Left lung (tissue), 10 donors: ENCODE results near the gene PCBP3. TPM values are rescaled to one million over a fixed set of nuclear protein-coding genes. Genes with fewer than 3 reads are reported as not detected.
A peak's percentile ranks its signal among the peaks of the same experiment; 100 is the strongest.

Experiments used
- ATAC-seq: fragments of 200-7000 bp; cut with Tn5 transposase; one replicate; pipeline ENCODE4 v1.9.1; 2020; ENCODE audit warnings: moderate library complexity
- DNase-seq, 4 donors: peaks; one replicate each; pipeline ENCODE4 v3.0.0-alpha.2; 2013 to 2020
- H3K27ac ChIP-seq, 2 donors: fragments of 200-600 bp; sonication (generic) in 1 of 2; one replicate each; pipeline versions ENCODE4 v1.5.0 to v1.8.0; 2020 to 2021
- H3K27me3 ChIP-seq, 2 donors: fragments of 200-600 bp; sonication (generic) in 1 of 2; one replicate each; pipeline versions ENCODE4 v1.5.0 to v1.8.0; 2020 to 2021
- H3K36me3 ChIP-seq, 2 donors: fragments of 200-600 bp; sonication (generic) in 1 of 2; one replicate each; pipeline versions ENCODE4 v1.5.0 to v1.8.0; 2020 to 2021
- H3K4me1 ChIP-seq, 2 donors: fragments of 200-600 bp; one replicate each; pipeline ENCODE4 v1.8.0; 2021
- H3K4me3 ChIP-seq, 2 donors: fragments of 200-600 bp; sonication (generic) in 1 of 2; one replicate each; pipeline versions ENCODE4 v1.5.0 to v1.8.0; 2020 to 2021; ENCODE audit warnings: mild to moderate bottlenecking in 1 of 2
- H3K9me3 ChIP-seq, 2 donors: fragments of 200-600 bp; sonication (generic) in 1 of 2; one replicate each; pipeline versions ENCODE4 v1.5.0 to v1.8.0; 2020 to 2021
- CTCF ChIP-seq, 2 donors: fragments of 200-600 bp; sonication (generic) in 1 of 2; IDR thresholded peaks; one replicate each; pipeline versions ENCODE4 v1.5.0 to v1.8.0; 2021; ENCODE audit warnings: antibody characterized with exemption in 2 of 2
- intact Hi-C, 2 donors: fragments of 100-400 bp; cut with DNase I; formaldehyde crosslinking; loops; one replicate each; pipeline versions ENCODE4 v1.11.2 to v1.14.2; 2022
- polyA plus RNA-seq, 6 donors: library from polyadenylated mRNA; unstranded; fragments of 120-200 nt; gene quantifications; one replicate each; pipeline ENCODE4 v1.2.1, GENCODE V29; 2013; ENCODE audit not compliant: insufficient read length in 6 of 6
- total RNA-seq, 2 donors: library from RNA; stranded (reverse); fragmentation: NEBNext Ultra II Directional; extraction: Animal tissue kit (Norgen Biotek cat#: 25700); gene quantifications; one replicate each; pipeline ENCODE4 v1.2.1, GENCODE V29; 2021
- donor health status: DM: no; HTN: yes; CAD: no.
- donor health status: DM: no; HTN: no; CAD: no.

PCBP3 gene
- total and polyA plus RNA-seq, 8 donors, result 2.1 to 13.8 (median 3.0) TPM

DNA sequence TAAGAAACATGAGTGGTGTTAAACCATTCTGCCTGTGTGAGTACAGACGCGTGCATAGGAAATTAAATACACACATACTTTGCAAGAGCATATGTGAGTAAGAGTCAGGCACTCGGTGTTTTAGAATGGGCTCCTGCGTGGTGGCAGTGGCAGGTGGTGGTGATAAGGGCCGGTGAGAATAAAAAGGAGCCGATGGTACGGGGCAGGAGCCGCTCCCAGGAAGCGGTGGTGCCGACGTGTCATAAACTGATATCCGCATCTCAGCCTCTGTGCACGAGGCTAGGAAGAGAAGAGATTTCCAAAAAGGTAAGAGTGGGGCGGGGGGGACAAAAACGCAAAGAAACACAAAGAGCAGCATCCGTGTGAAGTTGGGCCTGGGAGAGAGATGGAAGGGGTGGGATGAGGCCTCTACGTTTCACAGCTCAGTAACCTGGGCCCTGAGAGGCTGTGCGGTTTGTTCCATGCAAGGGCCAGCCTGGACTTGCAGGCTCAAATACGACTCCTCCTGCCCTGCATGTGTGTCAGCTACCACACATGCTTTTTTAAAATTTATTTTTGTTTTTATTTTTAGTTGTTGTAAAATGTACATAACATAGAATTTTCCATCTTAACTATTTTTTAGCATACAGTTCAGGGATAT, 210.3 kb downstream of the PCBP3 start:
- Histone ChIP-seq H3K4me3 (no peak overlapping the region), H3K9me3 (no peaks in the 10 kb centered on the region), H3K27ac (no peak overlapping the region), H3K4me1 (no peaks in the 10 kb centered on the region), H3K27me3 (peaks cover 0 to 7% of the 10 kb centered on the region in 2 donors), H3K36me3 (no peaks in the 10 kb centered on the region)
- DNase-seq (no peak), ATAC-seq (no peak)
- intact Hi-C loops, result no loop called here
- no peak for TF ChIP-seq CTCF (IDR thresholded peaks at IDR 0.05)

DNA sequence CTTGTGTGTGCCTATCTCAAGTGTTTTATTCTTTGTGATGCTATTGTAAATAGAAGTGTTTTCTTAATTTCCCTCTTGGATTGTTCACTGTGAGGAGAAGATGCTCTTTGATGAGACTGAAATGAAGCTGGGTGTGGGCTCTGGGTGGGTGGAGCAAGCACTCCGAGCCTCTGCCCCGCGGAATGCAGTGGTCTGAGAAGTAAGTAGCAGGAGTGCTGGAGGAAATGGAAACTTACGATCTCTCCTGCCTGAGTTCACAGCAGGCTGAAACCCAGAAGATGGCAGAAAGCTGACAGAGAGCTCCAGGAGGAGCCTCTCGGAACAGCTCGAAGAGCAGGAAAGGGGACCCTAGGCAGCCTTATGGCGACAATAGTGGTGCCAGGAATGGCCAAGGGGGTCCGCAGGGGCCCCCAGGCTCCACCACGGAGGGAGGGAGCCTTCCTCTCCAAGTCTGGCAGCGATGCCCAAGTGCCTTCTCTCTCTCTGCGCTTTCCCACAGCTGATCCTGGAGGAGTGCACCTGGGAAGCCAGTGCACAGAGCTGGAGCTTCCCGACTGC, 211.2 kb downstream of the PCBP3 start:
- Histone ChIP-seq H3K36me3 (no peaks in the 10 kb centered on the region), H3K27me3 (peaks cover 0 to 7% of the 10 kb centered on the region in 2 donors), H3K9me3 (no peaks in the 10 kb centered on the region), H3K4me3 (no peak overlapping the region), H3K27ac (no peak overlapping the region), H3K4me1 (no peaks in the 10 kb centered on the region)
- DNase-seq, result no peak
- intact Hi-C loops, result no loop called here
- TF ChIP-seq CTCF (IDR thresholded peaks at IDR 0.05), result no peak
- ATAC-seq, result no peak

DNA sequence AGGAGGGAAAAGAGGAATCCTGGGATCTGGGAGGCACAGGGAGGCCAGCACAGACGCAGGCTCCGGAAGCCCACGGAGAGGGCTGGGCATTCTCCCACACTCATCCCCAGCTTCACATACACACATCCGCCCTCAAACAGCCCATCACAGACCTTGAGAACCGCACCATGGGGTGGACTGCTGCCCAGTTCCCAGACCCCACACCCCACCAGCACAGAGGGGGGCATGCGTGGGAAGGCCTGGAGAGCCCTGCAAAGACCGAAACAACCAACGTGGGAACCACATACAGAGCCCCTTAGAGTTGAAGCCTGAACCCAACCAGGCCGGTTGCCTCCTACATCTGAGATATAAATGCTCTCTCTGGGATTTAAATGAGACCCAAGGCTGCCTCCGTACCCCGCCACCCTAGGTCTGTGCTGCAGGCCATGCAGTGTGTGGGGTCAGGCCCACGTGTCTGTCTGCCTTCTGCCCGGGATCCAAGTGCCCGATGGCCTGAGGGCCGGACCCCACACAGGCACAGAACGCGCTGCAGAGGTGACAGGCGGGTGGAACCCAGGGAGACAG, 211.8 kb downstream of the PCBP3 start:
- Histone ChIP-seq H3K9me3 (no peaks in the 10 kb centered on the region), H3K4me1 (no peaks in the 10 kb centered on the region), H3K4me3 (no peak overlapping the region), H3K27ac (no peak overlapping the region), H3K36me3 (no peaks in the 10 kb centered on the region), H3K27me3 (peaks cover 0 to 7% of the 10 kb centered on the region in 2 donors)
- peak in 1 of 4 donors; percentile 53 for DNase-seq
- no peak for TF ChIP-seq CTCF (IDR thresholded peaks at IDR 0.05)
- intact Hi-C loops, result no loop called here
- no peak for ATAC-seq

- peaks cover 0 to 7% of the 10 kb centered on the region in 2 donors for H3K27me3 ChIP-seq
- H3K4me1 ChIP-seq, result no peaks in the 10 kb centered on the region
- H3K9me3 ChIP-seq, result no peaks in the 10 kb centered on the region
- H3K27ac ChIP-seq, result no peak overlapping the region
- ATAC-seq (no peak), DNase-seq (no peak)
- no peaks in the 10 kb centered on the region for H3K36me3 ChIP-seq
- TF ChIP-seq CTCF (IDR thresholded peaks at IDR 0.05), result no peak
- intact Hi-C loops, result no loop called here
- H3K4me3 ChIP-seq, result no peak overlapping the region
Observed at GRCh38 chr21:45856442-45856841, 212.9 kb downstream of the PCBP3 start.

DNA sequence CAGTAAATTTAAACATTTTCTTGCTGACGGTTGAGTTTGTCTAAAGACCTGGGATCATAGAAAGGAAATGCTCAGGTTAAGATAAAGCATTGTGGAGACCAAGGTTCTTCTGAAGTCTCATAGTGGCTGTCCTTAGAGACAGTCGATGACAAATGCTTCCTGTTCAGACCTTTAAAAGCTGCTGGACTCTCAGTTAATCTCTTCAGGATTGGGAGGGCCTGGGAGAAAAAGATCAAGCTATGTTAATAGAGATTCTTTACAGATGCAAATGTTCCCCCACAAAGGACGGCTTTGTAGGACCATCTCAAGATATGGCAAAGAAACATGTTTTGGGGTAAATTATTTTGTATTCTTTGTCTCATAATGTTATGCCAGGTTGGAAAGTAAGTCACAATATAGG, 213.4 kb downstream of the PCBP3 start:
- TF ChIP-seq CTCF (IDR thresholded peaks at IDR 0.05), result no peak
- no peaks in the 10 kb centered on the region for H3K4me1 ChIP-seq
- H3K4me3 ChIP-seq, result no peak overlapping the region
- no peaks in the 10 kb centered on the region for H3K9me3 ChIP-seq
- H3K36me3 ChIP-seq, result no peaks in the 10 kb centered on the region
- no peak for ATAC-seq
- intact Hi-C loops, result no loop called here
- no peak for DNase-seq
- H3K27me3 ChIP-seq, result peaks cover 0 to 7% of the 10 kb centered on the region in 2 donors
- H3K27ac ChIP-seq, result no peak overlapping the region
